ENCODE measurements around the gene ARHGAP24.

DNA sequence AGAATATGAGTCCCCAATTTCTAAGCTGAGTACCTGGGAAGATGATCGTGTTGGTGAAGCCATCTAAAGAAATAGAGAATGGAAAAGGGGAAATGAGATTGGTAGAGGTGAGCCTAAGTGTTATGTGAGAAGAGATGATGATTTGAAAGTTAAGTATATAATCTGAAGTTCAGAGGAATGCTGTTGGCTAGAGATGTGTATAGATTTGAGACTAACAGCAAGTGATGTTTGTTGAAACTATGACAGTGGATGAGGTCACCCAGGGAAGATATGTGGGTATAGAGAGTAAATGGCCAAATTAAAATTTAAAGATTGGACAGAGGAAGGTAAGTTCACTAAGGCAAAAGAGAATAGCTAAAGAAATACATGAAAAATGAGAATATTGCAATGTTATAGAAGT lies 560.7 kb downstream of the ARHGAP24 start:
- TF ChIP-seq POLR2A (IDR thresholded peaks at IDR 0.05; ENCODE audit: insufficient read depth in 1 of 2, low read depth in 2 of 2, low read length in 2 of 2) (no peak), RBAK (CRISPR knock-in tag; IDR thresholded peaks at IDR 0.05) (no peak), ISX (CRISPR knock-in tag; conservative IDR thresholded peaks at IDR 0.05) (no peak), ZNF766 (CRISPR knock-in tag; IDR thresholded peaks at IDR 0.05; ENCODE audit: borderline replicate concordance) (no peak), JUND (CRISPR knock-in tag; IDR thresholded peaks at IDR 0.05) (no peak), TCF12 (IDR thresholded peaks at IDR 0.05) (no peak), TCF12 (CRISPR knock-in tag; IDR thresholded peaks at IDR 0.05) (no peak)
- TF ChIP-seq, protein P1, sequence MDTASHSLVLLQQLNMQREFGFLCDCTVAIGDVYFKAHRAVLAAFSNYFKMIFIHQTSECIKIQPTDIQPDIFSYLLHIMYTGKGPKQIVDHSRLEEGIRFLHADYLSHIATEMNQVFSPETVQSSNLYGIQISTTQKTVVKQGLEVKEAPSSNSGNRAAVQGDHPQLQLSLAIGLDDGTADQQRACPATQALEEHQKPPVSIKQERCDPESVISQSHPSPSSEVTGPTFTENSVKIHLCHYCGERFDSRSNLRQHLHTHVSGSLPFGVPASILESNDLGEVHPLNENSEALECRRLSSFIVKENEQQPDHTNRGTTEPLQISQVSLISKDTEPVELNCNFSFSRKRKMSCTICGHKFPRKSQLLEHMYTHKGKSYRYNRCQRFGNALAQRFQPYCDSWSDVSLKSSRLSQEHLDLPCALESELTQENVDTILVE (CRISPR knock-in tag; IDR thresholded peaks at IDR 0.05) = no peak

Data from HepG2 (cell line).